HCT116 (cell line): ENCODE results near the gene BCR. TPM values are rescaled to one million over a fixed set of nuclear protein-coding genes. Genes with fewer than 3 reads are reported as not detected.

Experiments
- ATAC-seq: fragments of 200-7000 bp; cut with Tn5 transposase; 2 replicates; pipeline ENCODE4 v1.9.1; 2020; ENCODE audit warnings: mild to moderate bottlenecking, moderate library complexity
- BruUV-seq: library from RNA; stranded (reverse); fragments of 400-500 nt; replicated peaks from 2 replicates; lab custom pipeline; 2021; lab: Mats Ljungman, UMichigan
- CTCF ChIA-PET: fragments of 300-600 bp; sonication (Branson Sonifier 250); formaldehyde crosslinking; loops from one replicate; lab custom pipeline; 2021; ENCODE audit warnings: antibody characterized with exemption; lab: Charles Lee
- POLR2A ChIA-PET: fragments of 300-600, 350-600 bp; sonication (Branson Sonifier 250); formaldehyde crosslinking; loops from one replicate; lab custom pipeline; 2021; ENCODE audit warnings: antibody characterized with exemption; lab: Charles Lee
- RAD21 ChIA-PET, 2 experiments: fragments of 300-600 bp; sonication (Branson Sonifier 250); formaldehyde crosslinking; loops; one replicate each; lab custom pipeline; 2023; ENCODE audit warnings: low total read pairs in 2 of 2; ENCODE audit not compliant: uncharacterized antibody in 2 of 2, unreplicated experiment in 2 of 2, low non-redundant PET in 1 of 2; lab: Charles Lee
- DNase-seq: peaks from one replicate; pipeline ENCODE4 v3.0.0-alpha.2; 2010; ENCODE audit warnings: low read depth, low spot score
- H2AFZ ChIP-seq: fragments of 200-600 bp; shearing (Covaris generic), sonication (generic); 2 replicates; pipeline ENCODE4 v1.6.1; 2017; ENCODE audit warnings: low read depth, mixed run types, mixed read lengths, antibody characterized with exemption, low read length; ENCODE audit not compliant: poor library complexity, severe bottlenecking
- H3K27ac ChIP-seq: 2 replicates; pipeline ENCODE4 v1.5.1; 2012; ENCODE audit warnings: low read depth, low read length
- H3K27me3 ChIP-seq: fragments of 200-600 bp; sonication (generic); 2 replicates; pipeline ENCODE4 v1.6.1; 2016; ENCODE audit warnings: mixed run types, low read length, mixed read lengths; ENCODE audit not compliant: insufficient read depth
- H3K36me3 ChIP-seq, 2 experiments: fragments of 200-500 bp in 1 of 2; fragments of 200-600 bp in 1 of 2; sonication (Bioruptor generic) in 1 of 2; sonication (generic) in 1 of 2; 2 replicates each; pipeline versions ENCODE4 v1.5.1 to v1.6.1; 2014 to 2016; ENCODE audit warnings: low read length in 2 of 2, inconsistent platforms in 1 of 2, mixed read lengths in 1 of 2, mixed run types in 1 of 2; ENCODE audit not compliant: insufficient read depth in 2 of 2, control insufficient read depth in 1 of 2
- H3K4me1 ChIP-seq, 2 experiments: fragments of 200-600 bp in 1 of 2; sonication (generic) in 1 of 2; 2 replicates each; pipeline versions ENCODE4 v1.5.1 to v1.6.1; 2012 to 2017; ENCODE audit warnings: low read length in 2 of 2, inconsistent platforms in 1 of 2, mild to moderate bottlenecking in 1 of 2, mixed read lengths in 1 of 2, mixed run types in 1 of 2, moderate library complexity in 1 of 2; ENCODE audit not compliant: insufficient read depth in 2 of 2, control insufficient read depth in 1 of 2
- H3K4me2 ChIP-seq: fragments of 200-600 bp; sonication (generic); 2 replicates; pipeline ENCODE4 v1.6.1; 2017; ENCODE audit warnings: mixed run types, low read length, mixed read lengths
- H3K4me3 ChIP-seq, 2 experiments: fragments of 200-600 bp in 1 of 2; sonication (generic) in 1 of 2; replicated peaks in 1 of 2; 2 replicates each; pipeline ENCODE4 v1.5.1; 2011 to 2016; ENCODE audit warnings: low read length in 2 of 2, control low read depth in 1 of 2, low read depth in 1 of 2, mild to moderate bottlenecking in 1 of 2, mixed read lengths in 1 of 2, mixed run types in 1 of 2
- H3K79me2 ChIP-seq: fragments of 200-600 bp; sonication (generic); 2 replicates; pipeline ENCODE4 v1.6.1; 2017; ENCODE audit warnings: mild to moderate bottlenecking, mixed run types, low read length, moderate library complexity, mixed read lengths; ENCODE audit not compliant: insufficient read depth
- H3K9ac ChIP-seq: fragments of 200-600 bp; sonication (generic); 2 replicates; pipeline ENCODE4 v1.6.1; 2016; ENCODE audit warnings: low read length, mixed read lengths
- H3K9me2 ChIP-seq: fragments of 200-600 bp; sonication (generic), shearing (Covaris generic); 2 replicates; pipeline ENCODE4 v1.6.1; 2017; ENCODE audit warnings: mixed run types, mild to moderate bottlenecking, moderate library complexity; ENCODE audit not compliant: insufficient read depth
- H3K9me3 ChIP-seq, 2 experiments: fragments of 200-500 bp in 1 of 2; fragments of 200-600 bp in 1 of 2; sonication (Bioruptor generic) in 1 of 2; sonication (generic) in 1 of 2; 2 replicates each; pipeline ENCODE4 v1.6.1; 2014 to 2017; ENCODE audit warnings: low read length in 2 of 2, mixed read lengths in 2 of 2, inconsistent platforms in 1 of 2, low read depth in 1 of 2, mild to moderate bottlenecking in 1 of 2, mixed run types in 1 of 2, moderate library complexity in 1 of 2; ENCODE audit not compliant: control insufficient read depth in 1 of 2, insufficient read depth in 1 of 2
- H4K20me1 ChIP-seq: fragments of 200-600 bp; sonication (generic), shearing (Covaris generic); 2 replicates; pipeline ENCODE4 v1.6.1; 2017; ENCODE audit warnings: mixed run types, mild to moderate bottlenecking, moderate library complexity; ENCODE audit not compliant: insufficient read depth
- ATF3 ChIP-seq: IDR thresholded peaks from 2 replicates; pipeline ENCODE4 v1.6.1; 2012
- CBX3 ChIP-seq: IDR thresholded peaks from 2 replicates; pipeline ENCODE4 v1.6.1; 2012; ENCODE audit warnings: low read depth
- CTCF ChIP-seq, 3 experiments: fragments of 200-600 bp in 1 of 3; sonication (generic) in 1 of 3; IDR thresholded peaks in 2 of 3; conservative IDR thresholded peaks in 1 of 3; 2 replicates each; pipeline ENCODE4 v1.5.1; 2012 to 2017; ENCODE audit warnings: low read depth in 2 of 3, low read length in 2 of 3, antibody characterized with exemption in 1 of 3, borderline replicate concordance in 1 of 3, control low read depth in 1 of 3, mild to moderate bottlenecking in 1 of 3, mixed read lengths in 1 of 3, mixed run types in 1 of 3, moderate library complexity in 1 of 3; ENCODE audit not compliant: insufficient read depth in 1 of 3
- EGR1 ChIP-seq: IDR thresholded peaks from 2 replicates; pipeline ENCODE4 v1.6.1; 2012; ENCODE audit warnings: low read depth
- ELF1 ChIP-seq: IDR thresholded peaks from 2 replicates; pipeline ENCODE4 v1.6.1; 2012; ENCODE audit warnings: low read depth, borderline replicate concordance
- FOSL1 ChIP-seq: IDR thresholded peaks from 2 replicates; pipeline ENCODE4 v1.6.1; 2012; ENCODE audit warnings: low read depth
- JUND ChIP-seq: IDR thresholded peaks from 2 replicates; pipeline ENCODE4 v1.6.1; 2012
- MAX ChIP-seq: IDR thresholded peaks from 2 replicates; pipeline ENCODE4 v1.6.1; 2012
- POLR2AphosphoS5 ChIP-seq: IDR thresholded peaks from 2 replicates; pipeline ENCODE4 v1.6.1; 2011; ENCODE audit warnings: mild to moderate bottlenecking, low read depth, low read length, moderate library complexity
- RAD21 ChIP-seq: IDR thresholded peaks from 2 replicates; pipeline ENCODE4 v1.6.1; 2012; ENCODE audit warnings: low read depth, mild to moderate bottlenecking
- SIN3A ChIP-seq: IDR thresholded peaks from 2 replicates; pipeline ENCODE4 v1.6.1; 2012; ENCODE audit warnings: low read depth
- SP1 ChIP-seq: IDR thresholded peaks from 2 replicates; pipeline ENCODE4 v1.6.1; 2012; ENCODE audit warnings: low read depth
- TCF7L2 ChIP-seq: IDR thresholded peaks from 2 replicates; pipeline ENCODE4 v1.7.0; 2011; ENCODE audit warnings: borderline replicate concordance, inconsistent platforms; ENCODE audit not compliant: insufficient read depth, insufficient read length; ENCODE audit errors: extremely low read depth
- intact Hi-C: fragments of 100-400 bp; cut with micrococcal nuclease; formaldehyde crosslinking; loops from 2 replicates; pipeline ENCODE4 v1.10.0; 2022
- total RNA-seq: library from RNA; stranded (reverse); gene quantifications from one replicate; pipeline ENCODE4 v1.2.1, GENCODE V29; 2021; ENCODE audit not compliant: unreplicated experiment

BCR gene
- total RNA-seq, 1 experiment from 2014 or later: 39.7 TPM

- no peak overlapping the region for H3K4me3 ChIP-seq
- no peak for DNase-seq
- no peaks in the 10 kb centered on the region for H4K20me1 ChIP-seq
- intact Hi-C loops: no loop called here
- H3K9me2 ChIP-seq: no peaks in the 10 kb centered on the region
- H3K27me3 ChIP-seq: no peaks in the 10 kb centered on the region
- no peak for TF ChIP-seq JUND
- TF ChIP-seq ATF3: no peak
- TF ChIP-seq RAD21: no peak
- TF ChIP-seq SP1: no peak
- no peak for TF ChIP-seq CTCF (IDR thresholded peaks at IDR 0.05 in 2 of 3, conservative IDR thresholded peaks at IDR 0.05 in 1 of 3; ENCODE audit: borderline replicate concordance in 1 of 3, insufficient read depth in 1 of 3, low read depth in 2 of 3, low read length in 2 of 3)
- TF ChIP-seq TCF7L2: no peak
- no peak for TF ChIP-seq SIN3A
- TF ChIP-seq ELF1: no peak
- no peak for TF ChIP-seq POLR2AphosphoS5
- TF ChIP-seq MAX: no peak
- no peak for TF ChIP-seq EGR1
- TF ChIP-seq CBX3: no peak
- no peak for TF ChIP-seq FOSL1
- TF ChIP-seq, all 23 proteins: peak for 0
- POLR2A ChIA-PET: no interaction called here
- CTCF ChIA-PET: no interaction called here
- Histone ChIP-seq H3K36me3 (0 out of 4 replicates have a peak, but pooled peaks cover 0 to 4% of the 10 kb centered on the region in 2 experiments), H3K9me3 (peaks cover 0 to 3% of the 10 kb centered on the region in 2 experiments; a peak in 1 of 4 replicates), H3K9ac (no peak overlapping the region), H2AFZ (no peak overlapping the region), H3K4me2 (no peak overlapping the region), H3K4me1 (peaks cover 0 to 5% of the 10 kb centered on the region in 2 experiments; a peak in 1 of 4 replicates), H3K27ac (no peak overlapping the region), H3K79me2 (peaks cover 100% of the 10 kb centered on the region)
- RAD21 ChIA-PET: no interaction called here
- no TSS peak for BruUV-seq
- ATAC-seq: no peak
Measured at GRCh38 chr22:23234409-23235161, 54.3 kb downstream of the BCR start.
